Prostate gland (tissue), 2 donors: ENCODE data around the gene CDC14B.

Experiments
- CTCF ChIP-seq, 4 experiments: fragments of 200-600 bp in 2 of 4; fragments of 450-650 bp in 2 of 4; sonication (generic) in 2 of 4; IDR thresholded peaks; 1 replicate in 3 of 4; 2 replicates in 1 of 4; pipeline ENCODE4 v1.5.1; 2016 to 2019; ENCODE audit warnings: antibody characterized with exemption in 4 of 4, mild to moderate bottlenecking in 2 of 4, moderate library complexity in 2 of 4
- POLR2A ChIP-seq: fragments of 450-650 bp; IDR thresholded peaks from one replicate; pipeline ENCODE4 v1.6.1; 2016; ENCODE audit warnings: antibody characterized with exemption, mild to moderate bottlenecking

GRCh38 chr9:96646081-96646991, 26.7 kb upstream of the CDC14B start:
- no peak for TF ChIP-seq POLR2A
- TF ChIP-seq CTCF (IDR thresholded peaks at IDR 0.05), result no peak
